Measurements from ENCODE around the gene CEP89.
"Not testable (repeated sequence)": the region's sequence is repeated elsewhere in the genome, so short reads cannot be mapped to it uniquely, and the experiment has no call there.

The CEP89 gene

GRCh38 chr19:32857584-32857983, 114.2 kb downstream of the CEP89 start:
- H3K9me3 ChIP-seq (ENCODE audit: insufficient read depth, low read length): no peaks in the 10 kb centered on the region
- TF ChIP-seq CTCF (IDR thresholded peaks at IDR 0.05; ENCODE audit: low read depth, low read length) (no peak), EZH2phosphoT487 (IDR thresholded peaks at IDR 0.05; ENCODE audit: low read depth) (no peak)

GRCh38 chr19:32856818-32857217, 114.9 kb downstream of the CEP89 start:
- H4K20me1 ChIP-seq (ENCODE audit: insufficient read depth, low read length); H3K4me3 ChIP-seq (ENCODE audit: low read length); H2AFZ ChIP-seq (ENCODE audit: low read depth, low read length); H3K79me2 ChIP-seq (ENCODE audit: low read length); H3K27ac ChIP-seq (ENCODE audit: low read length); H3K9ac ChIP-seq (ENCODE audit: low read length); H3K4me2 ChIP-seq (ENCODE audit: low read length); H3K4me1 ChIP-seq (ENCODE audit: low read length); H3K36me3 ChIP-seq (replicated peaks; ENCODE audit: low read depth, low read length); H3K27me3 ChIP-seq (ENCODE audit: low read depth, low read length); H3K9me3 ChIP-seq (ENCODE audit: insufficient read depth, low read length): not testable (repeated sequence)

More at GRCh38 chr19:32857584-32857983, 114.2 kb downstream of the CEP89 start:
- Histone ChIP-seq H2AFZ (ENCODE audit: low read depth, low read length) (no peak overlapping the region), H3K36me3 (replicated peaks; ENCODE audit: low read depth, low read length) (no peaks in the 10 kb centered on the region), H3K27me3 (ENCODE audit: low read depth, low read length) (no peaks in the 10 kb centered on the region), H3K4me2 (ENCODE audit: low read length) (no peak overlapping the region), H3K4me1 (ENCODE audit: low read length) (no peaks in the 10 kb centered on the region), H4K20me1 (ENCODE audit: insufficient read depth, low read length) (no peaks in the 10 kb centered on the region), H3K27ac (ENCODE audit: low read length) (no peak overlapping the region), H3K9ac (ENCODE audit: low read length) (no peak overlapping the region), H3K79me2 (ENCODE audit: low read length) (no peaks in the 10 kb centered on the region), H3K4me3 (ENCODE audit: low read length) (no peak overlapping the region)

- Histone ChIP-seq H3K9me3 (ENCODE audit: insufficient read depth, low read length) (no peaks in the 10 kb centered on the region), H3K4me2 (ENCODE audit: low read length) (no peak overlapping the region), H3K9ac (ENCODE audit: low read length) (no peak overlapping the region), H3K79me2 (ENCODE audit: low read length) (no peaks in the 10 kb centered on the region), H3K4me1 (ENCODE audit: low read length) (no peaks in the 10 kb centered on the region), H3K27ac (ENCODE audit: low read length) (no peak overlapping the region), H3K4me3 (ENCODE audit: low read length) (no peak overlapping the region), H4K20me1 (ENCODE audit: insufficient read depth, low read length) (no peaks in the 10 kb centered on the region), H3K36me3 (replicated peaks; ENCODE audit: low read depth, low read length) (no peaks in the 10 kb centered on the region), H2AFZ (ENCODE audit: low read depth, low read length) (no peak overlapping the region), H3K27me3 (ENCODE audit: low read depth, low read length) (no peaks in the 10 kb centered on the region)
- TF ChIP-seq CTCF (IDR thresholded peaks at IDR 0.05; ENCODE audit: low read depth, low read length) (no peak), EZH2phosphoT487 (IDR thresholded peaks at IDR 0.05; ENCODE audit: low read depth) (no peak)
Measured at GRCh38 chr19:32852216-32852615, 119.5 kb downstream of the CEP89 start.

- H3K4me1 ChIP-seq (ENCODE audit: low read length); H3K27me3 ChIP-seq (ENCODE audit: low read depth, low read length); H3K79me2 ChIP-seq (ENCODE audit: low read length); H3K4me2 ChIP-seq (ENCODE audit: low read length); H3K9me3 ChIP-seq (ENCODE audit: insufficient read depth, low read length); H3K9ac ChIP-seq (ENCODE audit: low read length); H4K20me1 ChIP-seq (ENCODE audit: insufficient read depth, low read length); H3K27ac ChIP-seq (ENCODE audit: low read length); H3K36me3 ChIP-seq (replicated peaks; ENCODE audit: low read depth, low read length); H3K4me3 ChIP-seq (ENCODE audit: low read length); H2AFZ ChIP-seq (ENCODE audit: low read depth, low read length): not testable (repeated sequence)
Measured at GRCh38 chr19:32848035-32848434, 123.7 kb downstream of the CEP89 start.

GRCh38 chr19:32843716-32844245, 128.0 kb downstream of the CEP89 start:
- Histone ChIP-seq H3K4me3 (ENCODE audit: low read length) (no peak overlapping the region), H3K79me2 (ENCODE audit: low read length) (no peaks in the 10 kb centered on the region), H3K4me2 (ENCODE audit: low read length) (no peak overlapping the region), H3K9me3 (ENCODE audit: insufficient read depth, low read length) (no peaks in the 10 kb centered on the region), H3K27ac (ENCODE audit: low read length) (no peak overlapping the region), H3K27me3 (ENCODE audit: low read depth, low read length) (0 out of 2 replicates have a peak, but pooled peaks cover 2% of the 10 kb centered on the region), H4K20me1 (ENCODE audit: insufficient read depth, low read length) (no peaks in the 10 kb centered on the region), H2AFZ (ENCODE audit: low read depth, low read length) (no peak overlapping the region), H3K9ac (ENCODE audit: low read length) (no peak overlapping the region), H3K36me3 (replicated peaks; ENCODE audit: low read depth, low read length) (no peaks in the 10 kb centered on the region), H3K4me1 (ENCODE audit: low read length) (no peaks in the 10 kb centered on the region)
- TF ChIP-seq EZH2phosphoT487 (IDR thresholded peaks at IDR 0.05; ENCODE audit: low read depth): no peak
- TF ChIP-seq CTCF (IDR thresholded peaks at IDR 0.05; ENCODE audit: low read depth, low read length): no peak

Data from OCI-LY3 (cell line).